Measurements from ENCODE around the gene PPM1M. TPM values are rescaled to one million over a fixed set of nuclear protein-coding genes. Genes with fewer than 3 reads are reported as not detected.

PPM1M gene
- polyA plus RNA-seq, 1 of the 3 experiments (the other 2 are of a cell fraction) = 19.2 TPM

- Histone ChIP-seq H2AFZ (ENCODE audit: low read depth) (no peak overlapping the region), H3K9me2 (no peaks in the 10 kb centered on the region), H3K4me2 (peak overlapping the region; percentile 44; the same call in 1 of the 2 replicates), H3K9ac (peak overlapping the region; percentile 34; the same call in 1 of the 2 replicates), H3K4me1 (ENCODE audit: control insufficient read depth in 1 of 2, insufficient read depth in 2 of 2, low read depth in 1 of 2, low read length in 1 of 2) (peaks cover 17 to 78% of the 10 kb centered on the region in 2 experiments; a peak in 2 of 4 replicates), H3F3A (replicated peaks; ENCODE audit: insufficient read depth) (peaks cover 5% of the 10 kb centered on the region), H3K9me3 (no peaks in the 10 kb centered on the region), H4K20me1 (ENCODE audit: insufficient read depth) (no peaks in the 10 kb centered on the region), H3K36me3 (replicated peaks in 1 of 2; ENCODE audit: control insufficient read depth in 1 of 2, insufficient read depth in 2 of 2, low read length in 1 of 2) (peaks cover 0 to 2% of the 10 kb centered on the region in 2 experiments), H3K27me3 (ENCODE audit: insufficient read depth) (no peaks in the 10 kb centered on the region), H3K79me2 (ENCODE audit: insufficient read depth) (no peaks in the 10 kb centered on the region), H3K4me3 (ENCODE audit: low read depth in 2 of 2, low read length in 1 of 2) (peak overlapping the region in 1 of 2 experiments; percentile 41; a peak in 1 of 4 replicates), H3K27ac (ENCODE audit: low read depth in 2 of 2, low read length in 1 of 2) (peak overlapping the region in 1 of 2 experiments; percentile 91; a peak in 2 of 4 replicates)
- CTCF ChIA-PET = interaction anchor here (0.7 to 16.0 kb wide), 13 partner anchors 9 to 148 kb away, joined by 3 to 504 read pairs (median 4); partner anchors contain the start of gene GLYCTK
- 28% methylated on average over 12 of the region's 17 CpGs for WGBS (ENCODE audit: low lambda C conversion rate)
- peak; percentile 81 for DNase-seq
- peak; percentile 35; the same call in 1 of the 2 replicates for TF ChIP-seq FOXJ3 (CRISPR knock-in tag; IDR thresholded peaks at IDR 0.05)
- no peak for TF ChIP-seq IRF3 (IDR thresholded peaks at IDR 0.05; ENCODE audit: low read depth, low read length)
- POLR2A ChIA-PET = interaction anchor here (0.7 to 3.3 kb wide), 10 partner anchors 9 to 82 kb away, joined by 3 to 16 read pairs (median 5); partner anchors contain the start of genes GLYCTK, TWF2 and WDR82
Observed at GRCh38 chr3:52298149-52299098, 52.9 kb downstream of the PPM1M start.

DNA sequence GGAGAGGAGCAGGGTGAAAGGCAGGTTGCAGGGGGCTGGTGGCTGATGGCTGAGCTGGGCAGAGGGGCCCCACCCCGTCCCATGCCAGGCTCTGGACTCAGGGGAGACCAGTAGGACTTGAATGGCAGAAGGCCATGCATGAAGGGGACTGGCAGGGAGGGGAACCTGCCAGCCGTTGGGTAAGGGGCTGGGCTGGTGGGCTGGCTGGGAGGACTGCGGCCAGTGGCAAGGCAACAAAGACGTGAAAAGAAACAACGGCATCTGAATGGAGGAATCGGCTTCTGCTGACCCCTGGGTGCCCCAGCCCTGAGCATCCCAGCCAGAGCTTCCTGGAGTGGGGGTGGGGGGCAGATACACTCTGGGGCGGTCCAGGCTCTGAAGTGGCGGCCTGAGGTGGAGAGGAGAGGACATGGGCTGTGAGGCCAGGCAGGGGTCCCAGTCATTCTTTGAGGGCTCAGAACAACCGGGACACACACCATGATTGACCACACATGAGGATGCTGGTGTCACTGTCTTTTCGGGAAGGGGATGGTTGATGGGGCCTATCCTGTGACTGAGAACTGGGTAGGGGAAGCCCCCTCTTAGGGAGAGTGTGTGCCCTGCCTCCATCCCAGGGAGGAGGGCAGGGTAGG, 53.8 kb downstream of the PPM1M start:
- H3K9me2 ChIP-seq = no peaks in the 10 kb centered on the region
- no peaks in the 10 kb centered on the region for H4K20me1 ChIP-seq (ENCODE audit: insufficient read depth)
- DNase-seq = peak; percentile 43
- no peaks in the 10 kb centered on the region for H3K36me3 ChIP-seq (replicated peaks in 1 of 2; ENCODE audit: control insufficient read depth in 1 of 2, insufficient read depth in 2 of 2, low read length in 1 of 2)
- peak overlapping the region in 1 of 2 experiments; percentile 18; a peak in 1 of 4 replicates for H3K4me3 ChIP-seq (ENCODE audit: low read depth in 2 of 2, low read length in 1 of 2)
- no peak overlapping the region for H2AFZ ChIP-seq (ENCODE audit: low read depth)
- peaks cover 5% of the 10 kb centered on the region for H3F3A ChIP-seq (replicated peaks; ENCODE audit: insufficient read depth)
- ChIA-PET CTCF (interaction anchor here (0.7 to 16.0 kb wide), 10 partner anchors 8 to 79 kb away, joined by 3 to 504 read pairs (median 6); no protein-coding TSS in a partner anchor), POLR2A (interaction anchor here (0.7 to 3.3 kb wide), 9 partner anchors 8 to 83 kb away, joined by 3 to 16 read pairs (median 6); partner anchors contain the start of genes GLYCTK, TWF2 and WDR82)
- peaks cover 17 to 75% of the 10 kb centered on the region in 2 experiments; a peak in 2 of 4 replicates for H3K4me1 ChIP-seq (ENCODE audit: control insufficient read depth in 1 of 2, insufficient read depth in 2 of 2, low read depth in 1 of 2, low read length in 1 of 2)
- H3K27ac ChIP-seq (ENCODE audit: low read depth in 2 of 2, low read length in 1 of 2) = peak overlapping the region; percentile 60 to 91; a peak in 3 of 4 replicates
- peak overlapping the region; percentile 69 for H3K4me2 ChIP-seq
- 70% methylated on average over 9 of the region's 10 CpGs for WGBS (ENCODE audit: low lambda C conversion rate)
- H3K9ac ChIP-seq = no peak overlapping the region
- no peaks in the 10 kb centered on the region for H3K9me3 ChIP-seq
- no peaks in the 10 kb centered on the region for H3K27me3 ChIP-seq (ENCODE audit: insufficient read depth)
- H3K79me2 ChIP-seq (ENCODE audit: insufficient read depth) = no peaks in the 10 kb centered on the region
- TF ChIP-seq, protein P1, sequence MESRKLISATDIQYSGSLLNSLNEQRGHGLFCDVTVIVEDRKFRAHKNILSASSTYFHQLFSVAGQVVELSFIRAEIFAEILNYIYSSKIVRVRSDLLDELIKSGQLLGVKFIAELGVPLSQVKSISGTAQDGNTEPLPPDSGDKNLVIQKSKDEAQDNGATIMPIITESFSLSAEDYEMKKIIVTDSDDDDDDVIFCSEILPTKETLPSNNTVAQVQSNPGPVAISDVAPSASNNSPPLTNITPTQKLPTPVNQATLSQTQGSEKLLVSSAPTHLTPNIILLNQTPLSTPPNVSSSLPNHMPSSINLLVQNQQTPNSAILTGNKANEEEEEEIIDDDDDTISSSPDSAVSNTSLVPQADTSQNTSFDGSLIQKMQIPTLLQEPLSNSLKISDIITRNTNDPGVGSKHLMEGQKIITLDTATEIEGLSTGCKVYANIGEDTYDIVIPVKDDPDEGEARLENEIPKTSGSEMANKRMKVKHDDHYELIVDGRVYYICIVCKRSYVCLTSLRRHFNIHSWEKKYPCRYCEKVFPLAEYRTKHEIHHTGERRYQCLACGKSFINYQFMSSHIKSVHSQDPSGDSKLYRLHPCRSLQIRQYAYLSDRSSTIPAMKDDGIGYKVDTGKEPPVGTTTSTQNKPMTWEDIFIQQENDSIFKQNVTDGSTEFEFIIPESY (IDR thresholded peaks at IDR 0.05; ENCODE audit: borderline replicate concordance, low read depth) = no peak
- TF ChIP-seq SMC3 (IDR thresholded peaks at IDR 0.05; ENCODE audit: low read depth, low read length) = no peak
- TF ChIP-seq RXRA (IDR thresholded peaks at IDR 0.05; ENCODE audit: borderline replicate concordance, low read depth) = no peak
- no peak for TF ChIP-seq CHD2 (IDR thresholded peaks at IDR 0.05; ENCODE audit: low read length, partially characterized antibody)
- no peak for TF ChIP-seq GABPA (IDR thresholded peaks at IDR 0.05; ENCODE audit: low read depth)
- TF ChIP-seq POLR2AphosphoS5 (IDR thresholded peaks at IDR 0.05; ENCODE audit: low read depth, low read length) = no peak
- no peak for TF ChIP-seq TEAD4 (IDR thresholded peaks at IDR 0.05; ENCODE audit: borderline replicate concordance, insufficient read depth)
- TF ChIP-seq, protein P2, sequence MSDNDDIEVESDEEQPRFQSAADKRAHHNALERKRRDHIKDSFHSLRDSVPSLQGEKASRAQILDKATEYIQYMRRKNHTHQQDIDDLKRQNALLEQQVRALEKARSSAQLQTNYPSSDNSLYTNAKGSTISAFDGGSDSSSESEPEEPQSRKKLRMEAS (IDR thresholded peaks at IDR 0.05; ENCODE audit: low read depth) = no peak
- no peak for TF ChIP-seq FOXM1 (IDR thresholded peaks at IDR 0.05; ENCODE audit: low read depth)
- no peak for TF ChIP-seq RFX5 (IDR thresholded peaks at IDR 0.05; ENCODE audit: low read length)
- TF ChIP-seq IRF3 (IDR thresholded peaks at IDR 0.05; ENCODE audit: low read depth, low read length) = no peak
- no peak for TF ChIP-seq EZH2phosphoT487 (IDR thresholded peaks at IDR 0.05; ENCODE audit: borderline replicate concordance, low read depth)
- TF ChIP-seq FOXJ3 (CRISPR knock-in tag; IDR thresholded peaks at IDR 0.05) = no peak
- no peak for TF ChIP-seq NFIC (IDR thresholded peaks at IDR 0.05; ENCODE audit: borderline replicate concordance)
- TF ChIP-seq TAF1 (IDR thresholded peaks at IDR 0.05; ENCODE audit: borderline replicate concordance, low read depth, low read length) = no peak
- no peak for TF ChIP-seq TCF12 (IDR thresholded peaks at IDR 0.05)
- no peak for TF ChIP-seq GATA2 (CRISPR knock-in tag; IDR thresholded peaks at IDR 0.05)
- TF ChIP-seq SIN3A (IDR thresholded peaks at IDR 0.05; ENCODE audit: borderline replicate concordance, low read depth, low read length) = no peak
- TF ChIP-seq NRF1 (IDR thresholded peaks at IDR 0.05; ENCODE audit: low read depth, low read length) = no peak

All from SK-N-SH (cell line).